ENCODE data around the gene RNF39.
"Not testable (repeated sequence)": the region's sequence is repeated elsewhere in the genome, so short reads cannot be mapped to it uniquely, and the experiment has no call there.

Gene RNF39, protein sequence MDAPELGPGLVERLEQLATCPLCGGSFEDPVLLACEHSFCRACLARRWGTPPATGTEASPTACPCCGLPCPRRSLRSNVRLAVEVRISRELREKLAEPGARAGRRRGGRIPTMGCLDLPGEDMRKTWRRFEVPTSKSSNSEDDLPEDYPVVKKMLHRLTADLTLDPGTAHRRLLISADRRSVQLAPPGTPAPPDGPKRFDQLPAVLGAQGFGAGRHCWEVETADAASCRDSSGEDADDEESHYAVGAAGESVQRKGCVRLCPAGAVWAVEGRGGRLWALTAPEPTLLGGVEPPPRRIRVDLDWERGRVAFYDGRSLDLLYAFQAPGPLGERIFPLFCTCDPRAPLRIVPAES

DNA sequence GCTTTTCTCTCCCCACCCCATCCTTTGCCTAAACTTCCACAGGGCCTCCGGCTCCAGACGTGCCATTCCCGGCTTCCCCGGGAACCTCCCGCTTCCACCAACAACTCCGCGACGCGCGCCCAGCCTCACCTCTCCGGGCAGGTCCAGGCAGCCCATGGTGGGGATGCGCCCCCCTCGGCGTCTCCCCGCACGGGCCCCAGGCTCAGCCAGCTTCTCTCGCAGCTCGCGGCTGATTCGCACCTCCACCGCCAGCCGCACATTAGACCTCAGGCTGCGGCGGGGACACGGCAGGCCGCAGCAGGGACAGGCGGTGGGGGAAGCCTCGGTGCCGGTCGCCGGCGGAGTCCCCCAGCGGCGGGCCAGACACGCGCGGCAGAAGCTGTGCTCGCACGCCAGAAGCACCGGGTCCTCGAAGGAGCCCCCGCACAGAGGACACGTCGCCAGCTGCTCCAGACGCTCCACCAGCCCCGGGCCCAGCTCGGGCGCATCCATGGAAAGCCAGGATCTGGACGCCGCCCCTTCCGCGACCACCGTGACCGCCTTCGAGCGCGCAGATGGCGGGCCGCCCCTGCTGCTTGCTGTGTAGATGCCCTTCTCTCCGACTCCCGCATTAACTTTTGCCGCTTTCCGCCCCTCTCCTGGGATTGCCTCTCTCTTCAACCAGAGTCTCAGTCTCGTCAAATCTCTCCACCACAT is at the start of gene RNF39:
RNF39 (minus strand) TSS at position 676 of the 696 bp plus-strand sequence; CDS start at position 492, 184 bp downstream.
- no peak for DNase-seq (ENCODE audit: low read depth)

DNA sequence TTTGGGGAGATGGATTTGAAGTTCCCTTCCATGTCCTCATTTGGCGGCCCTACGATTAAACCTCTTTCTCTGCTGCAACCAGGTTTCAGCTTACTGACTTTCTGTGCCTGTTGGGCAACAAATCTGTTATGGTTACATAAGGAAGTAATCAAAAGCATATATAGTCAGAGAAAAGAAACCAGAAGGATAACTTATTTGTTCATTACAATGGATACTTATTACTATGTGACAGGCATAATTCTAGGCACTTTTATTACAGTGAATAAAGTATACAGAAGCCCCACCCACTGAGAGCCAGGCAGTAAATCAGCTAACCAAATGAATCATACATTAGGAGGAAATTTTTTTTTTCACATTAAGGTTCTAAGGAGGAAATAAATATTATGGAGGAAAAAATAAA is 46.9 kb upstream of the RNF39 start:
- no peak for DNase-seq (ENCODE audit: low read depth)

DNA sequence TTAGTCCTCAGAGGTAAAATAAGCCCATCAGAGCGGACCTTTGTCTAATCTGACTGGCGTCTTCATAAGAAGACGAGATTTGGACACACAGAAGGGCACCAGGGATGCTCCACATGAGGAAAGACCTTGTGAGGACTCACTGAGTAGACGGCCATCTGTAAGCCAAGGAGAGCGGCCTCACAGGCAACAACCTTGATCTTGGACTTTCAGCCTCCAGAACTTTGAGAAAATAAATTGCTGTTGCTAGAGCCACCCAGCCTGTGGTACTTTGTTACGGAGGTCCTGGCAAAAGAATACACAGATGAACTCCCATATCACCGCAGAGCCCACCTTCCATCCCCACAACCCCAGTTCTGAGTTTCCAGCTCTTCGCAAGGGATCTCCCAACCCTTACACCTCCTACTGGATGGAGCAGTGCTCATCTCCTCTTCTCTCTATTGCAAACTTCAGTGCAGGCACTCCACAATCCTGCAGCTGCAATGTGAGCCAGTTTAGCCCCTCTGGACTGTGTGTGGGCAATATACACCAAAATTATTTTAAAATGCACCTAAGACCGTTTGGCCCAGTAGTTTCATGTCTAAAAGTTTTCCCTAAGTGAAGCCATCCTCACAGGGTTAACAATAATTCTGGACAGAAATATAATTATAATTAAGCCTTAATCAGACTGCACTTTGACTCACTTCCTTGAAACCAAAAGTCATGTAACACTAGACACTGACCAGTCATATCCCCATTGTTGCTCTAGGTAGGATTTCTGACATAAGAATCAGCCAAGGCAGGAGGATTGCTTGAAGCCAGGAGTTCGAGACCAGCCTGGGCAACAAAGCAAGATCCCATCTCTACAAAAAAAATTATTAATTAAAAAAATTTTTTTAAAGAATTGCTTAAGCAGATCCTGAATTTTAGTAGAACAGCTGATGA is 46.1 kb upstream of the RNF39 start:
- DNase-seq (ENCODE audit: low read depth) = no peak

DNA sequence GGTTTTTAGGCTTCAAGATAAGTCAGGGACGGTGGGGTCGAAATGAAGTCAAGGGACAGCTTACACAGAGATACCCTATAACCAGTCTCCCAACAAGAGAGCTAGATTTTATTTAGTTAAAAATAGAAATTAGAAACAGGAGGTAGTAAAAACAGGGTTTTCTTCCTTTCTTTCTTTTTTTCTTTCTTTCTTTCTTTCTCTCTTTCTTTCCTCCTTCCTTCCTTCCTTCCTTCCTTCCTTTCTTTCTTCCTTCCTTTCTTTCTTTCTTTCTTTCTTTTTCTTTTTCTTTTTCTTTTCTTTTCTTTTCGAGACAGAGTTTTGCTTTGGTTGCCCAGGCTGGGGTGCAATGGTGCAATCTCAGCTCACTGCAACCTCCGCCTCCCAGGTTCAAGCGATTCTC is 43.1 kb upstream of the RNF39 start:
- not testable (repeated sequence) for DNase-seq (ENCODE audit: low read depth)

DNA sequence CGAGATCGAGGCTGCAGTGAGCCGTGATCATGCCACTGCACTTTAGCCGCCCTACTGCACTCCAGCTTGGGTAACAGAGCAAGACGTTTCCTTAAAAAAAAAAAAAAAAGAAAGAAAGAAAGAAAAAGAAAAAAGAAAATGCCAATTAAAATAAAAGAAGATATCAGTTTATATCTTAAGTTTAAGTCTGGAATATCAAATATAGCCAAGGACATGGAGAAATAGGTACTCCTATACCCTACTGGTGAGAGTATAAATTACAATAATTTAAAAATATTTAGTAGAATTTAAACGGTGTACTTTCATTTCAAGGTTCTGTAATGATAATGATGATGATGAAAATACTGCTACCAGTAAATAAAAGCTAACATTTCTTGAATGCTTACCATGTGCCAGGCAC is 41.2 kb upstream of the RNF39 start:
- DNase-seq (ENCODE audit: low read depth) = no peak

DNA sequence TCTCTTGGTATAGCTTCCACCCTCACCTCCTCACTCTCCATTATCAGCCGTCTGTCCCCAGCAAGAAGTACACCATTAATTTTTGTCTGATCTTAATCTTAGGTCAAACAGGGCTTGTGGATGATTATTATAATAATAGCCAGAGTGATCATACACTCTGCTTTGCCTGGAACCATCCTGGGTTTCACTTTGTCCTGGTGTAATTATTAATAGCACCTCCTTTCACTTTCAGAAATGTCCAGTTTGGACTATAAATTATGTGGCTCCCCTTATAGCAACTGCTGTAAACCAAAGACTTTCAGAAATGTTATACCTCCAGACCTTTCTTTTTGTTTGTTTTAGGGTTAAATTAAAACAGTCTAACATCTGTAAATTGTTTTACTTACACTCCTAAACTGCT is 38.3 kb upstream of the RNF39 start:
- no peak for DNase-seq (ENCODE audit: low read depth)

DNA sequence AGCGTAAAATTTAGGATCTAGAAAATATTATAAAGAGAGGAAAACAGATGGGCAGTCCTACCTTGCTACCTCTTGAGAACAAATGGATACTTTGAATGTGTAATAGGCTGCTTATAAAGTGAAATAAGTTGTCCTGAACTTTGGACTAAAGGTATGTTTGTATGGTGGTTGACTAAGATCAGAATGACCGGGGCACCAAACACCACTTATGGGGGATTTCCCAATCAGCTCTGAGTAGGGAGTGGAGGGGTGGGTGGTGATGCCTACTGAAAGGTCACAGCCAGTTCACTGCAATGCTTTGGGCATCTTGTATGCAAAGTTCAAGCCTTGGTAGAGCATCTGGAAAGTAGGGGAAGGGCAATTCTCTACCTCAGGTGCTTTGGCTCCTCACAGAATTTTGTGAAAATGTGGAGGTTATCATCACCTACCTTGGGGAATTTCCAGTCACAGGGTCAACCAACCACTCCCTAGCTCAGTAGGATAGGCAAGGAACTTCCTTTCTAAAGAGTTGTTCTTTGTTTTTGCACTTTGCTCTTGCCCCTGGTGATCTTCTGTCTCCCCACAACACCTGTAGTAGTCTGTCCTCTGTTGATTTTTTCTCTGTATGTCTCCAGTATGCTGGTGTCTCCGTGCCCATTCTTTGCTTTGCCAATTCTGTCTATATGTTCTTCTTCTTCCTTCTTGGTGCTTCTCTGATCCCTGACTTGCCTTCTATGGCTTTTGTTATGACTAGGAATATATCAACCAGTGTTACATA is 37.6 kb upstream of the RNF39 start, which contains the start of gene TRIM31:
TRIM31 (minus strand) TSS at position 88 of the 757 bp plus-strand sequence. CDS start 285 bp downstream, outside the sequence.
- no peak for DNase-seq (ENCODE audit: low read depth)

DNA sequence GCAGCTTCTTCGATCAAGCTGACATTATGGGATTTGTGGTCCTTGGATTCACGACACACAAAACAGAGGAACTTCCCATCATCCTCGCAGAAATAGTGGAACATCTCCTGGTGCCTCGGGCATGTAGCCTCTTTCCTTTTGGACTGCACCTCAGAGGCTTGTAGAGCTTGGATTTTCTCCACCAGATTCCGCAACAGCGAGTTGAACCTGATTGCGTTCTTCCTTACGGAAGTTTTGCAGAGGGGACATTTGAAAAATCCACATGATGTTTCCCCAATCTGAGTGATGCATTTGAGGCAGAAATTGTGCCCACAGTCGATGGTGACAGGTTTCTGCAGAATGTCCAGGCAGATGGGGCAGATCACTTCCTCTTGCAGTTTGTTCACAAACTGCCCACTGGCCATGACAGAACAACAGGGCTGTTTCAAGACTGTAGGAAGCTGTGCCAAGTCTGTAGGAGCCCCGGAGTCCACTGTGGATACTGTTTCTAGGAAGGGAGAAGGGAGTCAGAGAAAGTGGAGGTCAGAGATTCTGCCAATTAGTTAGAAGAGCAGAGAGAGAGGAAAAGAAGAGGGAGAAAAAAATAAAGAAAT is 36.9 kb upstream of the RNF39 start:
- no peak for DNase-seq (ENCODE audit: low read depth)

DNA sequence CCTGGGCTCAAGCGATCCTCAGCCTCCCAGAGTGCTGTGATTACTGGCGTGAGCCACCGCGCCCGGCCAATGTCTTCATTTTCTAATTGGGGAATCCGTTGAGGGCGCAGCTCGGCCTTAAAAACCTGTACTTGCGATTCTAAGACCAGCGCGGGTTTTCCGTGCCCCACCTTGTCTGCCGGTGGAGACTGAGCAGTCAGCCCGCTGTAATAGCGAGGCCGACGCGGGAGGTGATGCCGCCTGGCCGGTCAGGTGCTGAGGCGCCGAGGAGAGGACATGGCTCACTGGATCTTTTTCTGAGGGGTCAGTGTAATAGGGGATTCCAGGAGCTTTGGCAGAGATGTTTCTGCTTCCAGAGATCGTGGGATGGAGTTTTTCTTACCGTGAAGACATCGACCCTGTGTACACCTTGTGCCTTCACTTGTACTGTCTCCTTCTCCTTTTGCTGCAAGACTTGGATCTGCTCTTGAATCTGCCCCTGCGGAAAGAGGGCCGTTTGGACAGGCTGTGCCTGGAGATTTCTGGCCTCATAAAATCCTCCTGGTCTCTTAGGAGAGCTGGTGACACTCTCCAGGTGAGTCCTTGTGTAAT is 35.8 kb upstream of the RNF39 start:
- DNase-seq (ENCODE audit: low read depth) = no peak

DNA sequence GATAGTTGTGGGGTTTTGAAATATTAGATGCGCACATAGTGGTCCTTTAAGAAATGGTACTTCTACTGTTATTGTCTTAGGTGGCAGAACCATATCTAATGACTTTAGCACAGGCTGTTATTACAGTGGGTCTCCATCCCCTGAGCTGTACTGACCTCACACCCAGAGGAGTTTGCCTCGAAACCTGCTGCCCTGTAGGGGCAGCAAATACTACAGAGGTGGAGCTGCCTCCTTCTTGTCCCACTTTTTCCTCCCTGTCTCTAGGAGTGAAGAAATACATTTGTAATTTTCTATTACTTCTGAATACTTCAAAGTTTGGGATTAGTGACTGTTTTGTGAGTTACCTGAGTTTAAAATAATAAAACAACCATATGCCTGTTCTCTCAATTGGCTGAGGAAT is 29.1 kb upstream of the RNF39 start:
- DNase-seq (ENCODE audit: low read depth) = no peak

DNA sequence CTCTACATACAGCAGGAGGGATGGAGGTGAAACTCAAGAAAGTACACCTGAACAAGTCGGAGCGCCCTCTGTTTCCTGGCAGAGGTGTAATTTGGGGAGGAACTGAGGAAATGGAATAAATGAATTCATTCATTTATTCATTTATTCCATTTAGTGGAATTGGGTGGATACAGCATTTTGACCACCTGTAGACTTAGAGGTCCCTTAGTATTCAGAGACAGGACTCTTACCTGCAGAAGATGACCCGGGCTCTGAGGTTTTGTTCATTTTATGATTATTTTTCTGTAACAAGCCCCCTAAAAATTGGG is 28.3 kb upstream of the RNF39 start:
- DNase-seq (ENCODE audit: low read depth) = no peak

DNA sequence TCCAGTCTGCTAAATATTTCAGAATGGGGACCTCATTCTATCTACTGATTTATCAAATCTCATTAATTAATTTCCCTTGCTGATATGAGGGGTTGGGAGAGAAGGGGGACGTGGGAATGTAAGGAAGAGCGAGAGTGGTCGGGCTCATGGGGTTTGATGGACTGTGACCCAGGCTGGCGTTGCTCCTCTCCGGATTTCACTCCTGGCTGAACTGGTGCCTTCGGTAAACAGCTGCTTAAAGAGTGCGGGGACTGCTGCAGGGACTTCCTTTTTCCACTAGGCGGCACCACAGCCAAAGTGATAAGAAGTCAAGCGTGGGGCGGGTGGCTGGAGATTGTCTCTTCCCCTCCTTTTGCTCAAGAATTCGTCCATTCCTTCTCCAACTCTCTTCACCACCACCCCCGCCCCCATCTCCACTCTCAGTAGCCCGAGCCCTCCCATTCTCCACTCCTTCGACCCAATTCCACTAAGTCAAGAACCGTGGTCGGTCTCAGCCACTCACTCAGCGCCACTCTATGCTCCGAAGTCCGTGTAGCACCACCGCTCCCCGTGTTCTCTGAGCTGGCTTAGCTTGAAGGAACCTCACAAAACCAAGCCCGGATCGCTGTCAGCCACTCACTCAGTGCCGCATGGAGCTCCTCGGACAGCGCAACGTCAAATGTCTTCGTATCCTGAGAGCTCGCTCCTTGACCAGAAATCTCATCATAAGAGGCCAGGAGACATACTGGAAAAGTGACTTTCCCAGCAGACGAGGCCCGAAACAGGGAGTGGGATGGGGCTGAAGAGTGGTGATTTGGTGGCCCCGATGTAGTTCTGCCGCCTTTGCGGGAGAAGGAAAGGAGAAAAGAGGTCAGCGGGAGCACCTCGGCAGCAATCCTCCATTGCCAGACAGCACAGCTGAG is 27.7 kb upstream of the RNF39 start:
- DNase-seq (ENCODE audit: low read depth) = peak; percentile 89

DNA sequence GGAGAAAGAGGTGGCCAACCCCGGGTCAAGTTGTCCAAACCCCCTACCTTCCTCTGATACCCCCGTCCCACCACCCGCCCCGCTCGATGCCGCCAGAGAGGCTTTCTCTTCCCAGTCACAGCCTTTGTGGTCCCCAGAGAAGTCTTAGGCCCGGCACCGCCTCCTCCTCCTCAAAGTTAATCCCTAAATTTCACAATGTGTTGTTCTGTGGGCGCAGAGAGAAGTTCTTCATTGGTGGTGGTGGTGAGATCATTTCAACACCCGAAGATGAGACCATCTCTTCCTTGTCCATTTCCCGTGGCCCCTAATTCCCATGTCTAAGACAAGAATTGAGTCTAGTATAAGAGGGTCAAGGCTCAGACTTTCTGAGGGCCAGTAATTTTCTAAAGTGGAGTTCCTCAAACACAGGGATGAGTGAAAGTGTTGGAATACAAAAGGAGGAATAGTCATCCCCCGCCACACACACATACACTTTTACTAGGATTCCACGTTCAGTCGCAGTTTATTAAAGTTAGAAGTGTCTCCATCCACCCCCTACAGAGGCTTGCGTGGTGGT is 26.9 kb upstream of the RNF39 start:
- DNase-seq (ENCODE audit: low read depth) = peak; percentile 90

DNA sequence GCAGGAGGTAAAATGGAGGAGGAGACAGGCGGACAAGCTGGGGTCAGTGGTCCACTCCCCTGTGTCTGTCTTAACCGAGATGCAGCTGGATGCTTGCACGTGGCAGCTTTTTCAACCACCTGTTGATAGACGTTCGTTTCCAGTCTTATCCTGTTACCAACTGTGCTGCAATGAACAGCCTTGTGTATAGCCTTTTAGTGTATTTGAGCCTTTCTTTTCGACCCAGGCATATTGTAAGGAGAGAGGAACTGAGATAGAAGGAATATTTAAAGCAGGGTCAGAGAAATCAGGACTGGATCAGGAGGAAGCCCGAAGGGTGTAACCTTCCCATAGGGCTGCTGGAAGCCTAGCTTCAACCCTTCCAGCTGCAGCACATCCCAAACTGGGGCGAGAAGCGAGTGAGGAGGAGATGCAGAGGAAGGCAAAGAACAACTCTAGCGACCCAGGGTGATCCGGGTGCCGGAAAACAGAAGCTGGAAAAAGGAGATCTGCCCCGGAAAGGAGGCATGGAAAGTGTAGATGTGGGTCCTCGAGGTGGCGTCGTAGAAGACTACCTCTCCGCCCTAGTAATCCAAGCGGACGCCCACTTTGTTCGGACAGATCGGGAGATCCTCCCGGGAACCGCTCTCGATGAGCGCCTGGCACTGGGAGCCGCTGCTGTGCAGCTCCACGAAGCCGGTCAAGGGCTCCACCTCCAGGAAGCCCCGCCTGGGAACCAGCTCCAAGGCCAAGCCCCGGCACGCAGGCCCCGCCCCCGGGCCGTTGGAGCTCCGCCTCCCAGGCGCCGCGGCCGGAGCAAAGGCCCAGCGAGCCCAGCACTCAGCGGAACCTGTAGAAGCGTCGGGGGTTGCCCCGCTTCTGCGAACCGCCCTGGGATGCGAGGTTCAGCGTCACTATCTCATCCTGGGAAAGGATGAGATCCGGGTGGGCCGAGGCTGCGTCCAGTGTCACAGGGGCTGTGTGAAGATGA is 26.2 kb upstream of the RNF39 start:
- DNase-seq (ENCODE audit: low read depth) = peak; percentile 82

DNA sequence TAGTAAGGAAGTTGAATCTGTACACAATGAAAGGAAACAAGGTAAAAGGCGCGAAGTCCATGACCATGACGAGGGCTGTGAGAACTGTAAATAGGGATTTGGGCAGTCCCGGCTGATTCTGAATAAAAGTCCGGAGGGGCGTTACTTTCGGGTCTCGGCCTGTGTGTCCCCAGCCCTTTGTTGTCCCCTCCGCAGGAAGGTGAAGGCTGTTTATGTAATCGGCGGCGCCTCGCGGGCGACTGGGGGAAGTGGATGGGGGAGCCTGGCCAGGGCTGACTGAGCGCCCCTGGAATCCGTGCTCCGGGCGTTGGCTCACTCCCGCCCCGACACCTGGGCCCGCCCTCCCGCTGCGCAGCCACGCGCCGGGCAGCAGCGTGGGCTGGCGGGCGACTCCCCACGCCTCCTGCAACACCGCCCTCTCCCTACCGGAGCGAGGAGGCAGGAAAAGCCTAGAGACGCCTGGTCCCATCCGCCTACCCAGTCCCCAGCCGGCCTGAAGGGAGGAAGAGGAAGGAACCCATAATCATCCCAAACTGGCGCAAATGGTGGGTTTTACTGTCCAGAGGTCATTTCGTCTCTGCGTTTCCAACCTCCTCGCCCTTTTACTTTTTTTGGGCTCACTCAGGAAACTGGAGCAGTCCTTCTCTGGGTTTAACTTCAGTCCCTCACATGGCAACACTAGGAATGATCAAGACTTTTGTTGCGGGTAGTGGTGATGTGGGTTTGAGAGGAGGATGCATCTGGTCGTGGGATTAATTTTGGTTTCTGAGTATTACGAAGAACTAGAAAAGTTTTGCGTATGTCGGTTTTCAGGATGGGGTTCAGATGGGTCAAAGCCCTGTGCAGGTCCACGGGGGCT is 25.2 kb upstream of the RNF39 start:
- DNase-seq (ENCODE audit: low read depth) = no peak

DNA sequence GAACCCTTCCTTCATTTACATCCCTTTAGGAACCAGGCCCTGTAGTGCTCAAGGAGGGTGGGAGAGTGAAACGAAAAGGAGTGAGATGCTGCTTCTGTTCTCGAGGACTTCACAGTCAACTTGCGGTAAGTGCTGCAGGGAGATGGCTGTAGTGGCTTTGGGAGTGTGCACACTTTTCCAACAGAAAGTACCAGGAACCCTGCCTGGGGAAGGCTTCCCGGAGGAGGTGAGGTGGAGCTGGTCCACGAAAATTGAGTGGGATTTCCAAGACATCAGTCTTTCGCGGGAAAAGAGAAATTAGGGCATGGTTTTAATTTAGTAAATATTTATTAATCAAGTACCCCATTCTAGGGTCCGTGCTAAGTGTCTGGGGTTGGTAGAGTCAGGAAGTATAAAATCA is 24.6 kb upstream of the RNF39 start:
- no peak for DNase-seq (ENCODE audit: low read depth)

Data from iris pigment epithelial cell (primary cell).